ENCODE results near the gene NDUFB8.

The NDUFB8 gene

DNA sequence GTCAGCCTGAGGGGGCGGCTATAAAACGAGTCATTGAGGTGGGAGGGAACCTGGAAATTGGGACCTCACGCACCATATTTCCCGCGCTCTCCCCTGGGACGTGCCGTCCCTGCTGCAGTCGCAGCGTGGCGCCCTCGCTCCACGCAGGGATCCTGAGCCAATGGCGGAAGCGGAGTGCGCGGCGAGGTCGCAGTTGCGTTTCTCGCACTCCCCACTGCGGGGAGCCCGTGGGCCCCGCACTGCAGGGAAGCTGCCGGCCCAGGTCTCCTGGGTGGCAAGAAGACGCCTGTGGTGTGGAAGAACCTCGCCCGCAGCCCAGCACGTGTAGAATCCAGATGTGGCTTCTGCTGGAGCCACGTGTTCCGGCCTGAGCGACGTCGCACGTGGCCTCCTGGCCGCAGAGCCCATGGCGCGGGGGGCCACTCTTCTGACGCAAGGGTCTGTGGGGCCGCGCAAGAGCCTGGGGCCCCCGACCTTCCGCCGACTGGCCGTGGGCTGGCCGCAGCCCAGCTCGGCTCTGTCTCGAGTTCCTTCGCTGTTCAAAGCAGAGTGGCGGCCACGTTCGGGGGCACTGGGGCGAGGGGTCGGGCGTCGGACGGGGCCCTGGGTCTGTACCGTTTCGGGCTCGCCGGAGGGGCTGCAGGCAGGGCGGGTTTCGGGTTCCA lies 32.5 kb upstream of the NDUFB8 start (continued):
- TF ChIP-seq, protein P1, sequence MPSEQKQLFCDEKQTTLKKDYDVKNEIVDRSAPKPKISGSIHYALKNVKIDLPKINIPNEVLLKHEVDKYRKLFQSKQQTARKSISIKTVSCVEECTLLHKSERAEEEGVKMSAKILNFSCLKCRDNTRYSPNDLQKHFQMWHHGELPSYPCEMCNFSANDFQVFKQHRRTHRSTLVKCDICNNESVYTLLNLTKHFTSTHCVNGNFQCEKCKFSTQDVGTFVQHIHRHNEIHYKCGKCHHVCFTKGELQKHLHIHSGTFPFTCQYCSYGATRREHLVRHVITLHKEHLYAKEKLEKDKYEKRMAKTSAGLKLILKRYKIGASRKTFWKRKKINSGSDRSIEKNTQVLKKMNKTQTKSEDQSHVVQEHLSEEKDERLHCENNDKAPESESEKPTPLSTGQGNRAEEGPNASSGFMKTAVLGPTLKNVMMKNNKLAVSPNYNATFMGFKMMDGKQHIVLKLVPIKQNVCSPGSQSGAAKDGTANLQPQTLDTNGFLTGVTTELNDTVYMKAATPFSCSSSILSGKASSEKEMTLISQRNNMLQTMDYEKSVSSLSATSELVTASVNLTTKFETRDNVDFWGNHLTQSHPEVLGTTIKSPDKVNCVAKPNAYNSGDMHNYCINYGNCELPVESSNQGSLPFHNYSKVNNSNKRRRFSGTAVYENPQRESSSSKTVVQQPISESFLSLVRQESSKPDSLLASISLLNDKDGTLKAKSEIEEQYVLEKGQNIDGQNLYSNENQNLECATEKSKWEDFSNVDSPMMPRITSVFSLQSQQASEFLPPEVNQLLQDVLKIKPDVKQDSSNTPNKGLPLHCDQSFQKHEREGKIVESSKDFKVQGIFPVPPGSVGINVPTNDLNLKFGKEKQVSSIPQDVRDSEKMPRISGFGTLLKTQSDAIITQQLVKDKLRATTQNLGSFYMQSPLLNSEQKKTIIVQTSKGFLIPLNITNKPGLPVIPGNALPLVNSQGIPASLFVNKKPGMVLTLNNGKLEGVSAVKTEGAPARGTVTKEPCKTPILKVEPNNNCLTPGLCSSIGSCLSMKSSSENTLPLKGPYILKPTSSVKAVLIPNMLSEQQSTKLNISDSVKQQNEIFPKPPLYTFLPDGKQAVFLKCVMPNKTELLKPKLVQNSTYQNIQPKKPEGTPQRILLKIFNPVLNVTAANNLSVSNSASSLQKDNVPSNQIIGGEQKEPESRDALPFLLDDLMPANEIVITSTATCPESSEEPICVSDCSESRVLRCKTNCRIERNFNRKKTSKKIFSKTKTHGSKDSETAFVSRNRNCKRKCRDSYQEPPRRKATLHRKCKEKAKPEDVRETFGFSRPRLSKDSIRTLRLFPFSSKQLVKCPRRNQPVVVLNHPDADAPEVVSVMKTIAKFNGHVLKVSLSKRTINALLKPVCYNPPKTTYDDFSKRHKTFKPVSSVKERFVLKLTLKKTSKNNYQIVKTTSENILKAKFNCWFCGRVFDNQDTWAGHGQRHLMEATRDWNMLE (tag by site-specific recombination; conservative IDR thresholded peaks at IDR 0.05; ENCODE audit: low read depth), result no peak
- TF ChIP-seq ZNF776 (tag by site-specific recombination; IDR thresholded peaks at IDR 0.05; ENCODE audit: borderline replicate concordance), result no peak
- peak; percentile 34; the same call in 1 of the 2 replicates for TF ChIP-seq KLF1 (tag by site-specific recombination; IDR thresholded peaks at IDR 0.05)
- TF ChIP-seq ZNF624 (tag by site-specific recombination; IDR thresholded peaks at IDR 0.05), result no peak
- 0 out of 2 replicates have a peak, but pooled peaks have one; percentile 49 for TF ChIP-seq ZFP37 (tag by site-specific recombination; IDR thresholded peaks at IDR 0.05)
- TF ChIP-seq, protein P2, sequence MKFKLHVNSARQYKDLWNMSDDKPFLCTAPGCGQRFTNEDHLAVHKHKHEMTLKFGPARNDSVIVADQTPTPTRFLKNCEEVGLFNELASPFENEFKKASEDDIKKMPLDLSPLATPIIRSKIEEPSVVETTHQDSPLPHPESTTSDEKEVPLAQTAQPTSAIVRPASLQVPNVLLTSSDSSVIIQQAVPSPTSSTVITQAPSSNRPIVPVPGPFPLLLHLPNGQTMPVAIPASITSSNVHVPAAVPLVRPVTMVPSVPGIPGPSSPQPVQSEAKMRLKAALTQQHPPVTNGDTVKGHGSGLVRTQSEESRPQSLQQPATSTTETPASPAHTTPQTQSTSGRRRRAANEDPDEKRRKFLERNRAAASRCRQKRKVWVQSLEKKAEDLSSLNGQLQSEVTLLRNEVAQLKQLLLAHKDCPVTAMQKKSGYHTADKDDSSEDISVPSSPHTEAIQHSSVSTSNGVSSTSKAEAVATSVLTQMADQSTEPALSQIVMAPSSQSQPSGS (tag by site-specific recombination; IDR thresholded peaks at IDR 0.05; ENCODE audit: low read depth), result no peak
- no peak for TF ChIP-seq GLI4 (tag by site-specific recombination; IDR thresholded peaks at IDR 0.05)
- no peak for TF ChIP-seq HOXC10 (CRISPR knock-in tag; IDR thresholded peaks at IDR 0.05)
- TF ChIP-seq ZNF654 (tag by site-specific recombination; IDR thresholded peaks at IDR 0.05; ENCODE audit: low read depth), result peak; percentile 86
- TF ChIP-seq BCL11B (tag by site-specific recombination; IDR thresholded peaks at IDR 0.05; ENCODE audit: low read depth), result no peak
- TF ChIP-seq ZNF514 (tag by site-specific recombination; IDR thresholded peaks at IDR 0.05), result no peak
- no peak for TF ChIP-seq ZBTB48 (tag by site-specific recombination; IDR thresholded peaks at IDR 0.05)
- no peak for TF ChIP-seq ZNF354C (tag by site-specific recombination; IDR thresholded peaks at IDR 0.05; ENCODE audit: borderline replicate concordance, low read depth)
- no peak for TF ChIP-seq ZBTB7A (tag by site-specific recombination; IDR thresholded peaks at IDR 0.05; ENCODE audit: low read depth)
- TF ChIP-seq ZFP41 (tag by site-specific recombination; IDR thresholded peaks at IDR 0.05; ENCODE audit: borderline replicate concordance), result no peak
- TF ChIP-seq, protein P3, sequence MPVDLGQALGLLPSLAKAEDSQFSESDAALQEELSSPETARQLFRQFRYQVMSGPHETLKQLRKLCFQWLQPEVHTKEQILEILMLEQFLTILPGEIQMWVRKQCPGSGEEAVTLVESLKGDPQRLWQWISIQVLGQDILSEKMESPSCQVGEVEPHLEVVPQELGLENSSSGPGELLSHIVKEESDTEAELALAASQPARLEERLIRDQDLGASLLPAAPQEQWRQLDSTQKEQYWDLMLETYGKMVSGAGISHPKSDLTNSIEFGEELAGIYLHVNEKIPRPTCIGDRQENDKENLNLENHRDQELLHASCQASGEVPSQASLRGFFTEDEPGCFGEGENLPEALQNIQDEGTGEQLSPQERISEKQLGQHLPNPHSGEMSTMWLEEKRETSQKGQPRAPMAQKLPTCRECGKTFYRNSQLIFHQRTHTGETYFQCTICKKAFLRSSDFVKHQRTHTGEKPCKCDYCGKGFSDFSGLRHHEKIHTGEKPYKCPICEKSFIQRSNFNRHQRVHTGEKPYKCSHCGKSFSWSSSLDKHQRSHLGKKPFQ (tag by site-specific recombination; IDR thresholded peaks at IDR 0.05), result no peak
- peak; percentile 43; the same call in 1 of the 2 replicates for TF ChIP-seq ZNF76 (tag by site-specific recombination; IDR thresholded peaks at IDR 0.05; ENCODE audit: borderline replicate concordance, low read depth)
- TF ChIP-seq ZBTB17 (tag by site-specific recombination; IDR thresholded peaks at IDR 0.05), result peak; percentile 50; the same call in 1 of the 2 replicates
- TF ChIP-seq, protein P4, sequence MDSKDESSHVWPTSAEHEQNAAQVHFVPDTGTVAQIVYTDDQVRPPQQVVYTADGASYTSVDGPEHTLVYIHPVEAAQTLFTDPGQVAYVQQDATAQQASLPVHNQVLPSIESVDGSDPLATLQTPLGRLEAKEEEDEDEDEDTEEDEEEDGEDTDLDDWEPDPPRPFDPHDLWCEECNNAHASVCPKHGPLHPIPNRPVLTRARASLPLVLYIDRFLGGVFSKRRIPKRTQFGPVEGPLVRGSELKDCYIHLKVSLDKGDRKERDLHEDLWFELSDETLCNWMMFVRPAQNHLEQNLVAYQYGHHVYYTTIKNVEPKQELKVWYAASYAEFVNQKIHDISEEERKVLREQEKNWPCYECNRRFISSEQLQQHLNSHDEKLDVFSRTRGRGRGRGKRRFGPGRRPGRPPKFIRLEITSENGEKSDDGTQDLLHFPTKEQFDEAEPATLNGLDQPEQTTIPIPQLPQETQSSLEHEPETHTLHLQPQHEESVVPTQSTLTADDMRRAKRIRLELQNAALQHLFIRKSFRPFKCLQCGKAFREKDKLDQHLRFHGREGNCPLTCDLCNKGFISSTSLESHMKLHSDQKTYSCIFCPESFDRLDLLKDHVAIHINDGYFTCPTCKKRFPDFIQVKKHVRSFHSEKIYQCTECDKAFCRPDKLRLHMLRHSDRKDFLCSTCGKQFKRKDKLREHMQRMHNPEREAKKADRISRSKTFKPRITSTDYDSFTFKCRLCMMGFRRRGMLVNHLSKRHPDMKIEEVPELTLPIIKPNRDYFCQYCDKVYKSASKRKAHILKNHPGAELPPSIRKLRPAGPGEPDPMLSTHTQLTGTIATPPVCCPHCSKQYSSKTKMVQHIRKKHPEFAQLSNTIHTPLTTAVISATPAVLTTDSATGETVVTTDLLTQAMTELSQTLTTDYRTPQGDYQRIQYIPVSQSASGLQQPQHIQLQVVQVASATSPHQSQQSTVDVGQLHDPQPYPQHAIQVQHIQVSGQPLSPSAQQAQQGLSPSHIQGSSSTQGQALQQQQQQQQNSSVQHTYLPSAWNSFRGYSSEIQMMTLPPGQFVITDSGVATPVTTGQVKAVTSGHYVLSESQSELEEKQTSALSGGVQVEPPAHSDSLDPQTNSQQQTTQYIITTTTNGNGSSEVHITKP (tag by site-specific recombination; IDR thresholded peaks at IDR 0.05), result no peak
- no peak for TF ChIP-seq ZNF10 (tag by site-specific recombination; IDR thresholded peaks at IDR 0.05)
- TF ChIP-seq ZNF48 (tag by site-specific recombination; IDR thresholded peaks at IDR 0.05), result no peak
- no peak for TF ChIP-seq ZNF677 (tag by site-specific recombination; IDR thresholded peaks at IDR 0.05)
- TF ChIP-seq ZNF302 (tag by site-specific recombination; IDR thresholded peaks at IDR 0.05; ENCODE audit: low read depth), result no peak
- no peak for TF ChIP-seq ZNF549 (tag by site-specific recombination; IDR thresholded peaks at IDR 0.05)
- TF ChIP-seq, protein P5, sequence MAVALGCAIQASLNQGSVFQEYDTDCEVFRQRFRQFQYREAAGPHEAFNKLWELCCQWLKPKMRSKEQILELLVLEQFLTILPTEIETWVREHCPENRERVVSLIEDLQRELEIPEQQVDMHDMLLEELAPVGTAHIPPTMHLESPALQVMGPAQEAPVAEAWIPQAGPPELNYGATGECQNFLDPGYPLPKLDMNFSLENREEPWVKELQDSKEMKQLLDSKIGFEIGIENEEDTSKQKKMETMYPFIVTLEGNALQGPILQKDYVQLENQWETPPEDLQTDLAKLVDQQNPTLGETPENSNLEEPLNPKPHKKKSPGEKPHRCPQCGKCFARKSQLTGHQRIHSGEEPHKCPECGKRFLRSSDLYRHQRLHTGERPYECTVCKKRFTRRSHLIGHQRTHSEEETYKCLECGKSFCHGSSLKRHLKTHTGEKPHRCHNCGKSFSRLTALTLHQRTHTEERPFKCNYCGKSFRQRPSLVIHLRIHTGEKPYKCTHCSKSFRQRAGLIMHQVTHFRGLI (tag by site-specific recombination; IDR thresholded peaks at IDR 0.05), result no peak
- peak; percentile 51 for TF ChIP-seq SP7 (tag by site-specific recombination; IDR thresholded peaks at IDR 0.05)
- no peak for TF ChIP-seq ZNF621 (tag by site-specific recombination; IDR thresholded peaks at IDR 0.05)
